CD14-positive monocyte (primary cell): Measurements from ENCODE around the gene CLK4. TPM values are rescaled to one million over a fixed set of nuclear protein-coding genes. Genes with fewer than 3 reads are reported as not detected.

Experiments used
- DNase-seq, 3 donors: peaks; one replicate each; pipeline ENCODE4 v3.0.0-alpha.2; 2011 to 2022
- H2AFZ ChIP-seq: 2 replicates; pipeline ENCODE4 v1.6.0; 2012; ENCODE audit warnings: mild to moderate bottlenecking, low read depth, low read length, inconsistent platforms; ENCODE audit not compliant: insufficient read depth, poor library complexity, severe bottlenecking
- H3K27ac ChIP-seq, 2 donors: 1 replicate in 1 of 2; 2 replicates in 1 of 2; pipeline ENCODE4 v1.5.1; 2012 to 2013; ENCODE audit warnings: low read length in 2 of 2, control low read depth in 1 of 2, inconsistent platforms in 1 of 2, low read depth in 1 of 2, mild to moderate bottlenecking in 1 of 2
- H3K27me3 ChIP-seq, 2 donors: one replicate each; pipeline versions ENCODE4 v1.6.0 to v1.6.1; 2011 to 2013; ENCODE audit warnings: low read length in 2 of 2; ENCODE audit not compliant: control insufficient read depth in 2 of 2, insufficient read depth in 2 of 2
- H3K36me3 ChIP-seq, 2 donors: replicated peaks in 1 of 2; 1 replicate in 1 of 2; 2 replicates in 1 of 2; pipeline versions ENCODE4 v1.5.1 to v1.6.1; 2012 to 2013; ENCODE audit warnings: low read length in 2 of 2, control low read depth in 1 of 2, inconsistent platforms in 1 of 2, mild to moderate bottlenecking in 1 of 2; ENCODE audit not compliant: insufficient read depth in 2 of 2, control insufficient read depth in 1 of 2
- H3K4me1 ChIP-seq, 2 donors: 1 replicate in 1 of 2; 2 replicates in 1 of 2; pipeline versions ENCODE4 v1.5.1 to v1.6.1; 2012 to 2013; ENCODE audit warnings: low read length in 2 of 2, control low read depth in 1 of 2, inconsistent platforms in 1 of 2, mild to moderate bottlenecking in 1 of 2, moderate library complexity in 1 of 2; ENCODE audit not compliant: insufficient read depth in 2 of 2, control insufficient read depth in 1 of 2
- H3K4me2 ChIP-seq: replicated peaks from 2 replicates; pipeline ENCODE3; 2012; ENCODE audit warnings: low read length, moderate library complexity, mild to moderate bottlenecking; ENCODE audit not compliant: poor library complexity, severe bottlenecking; ENCODE audit errors: extremely low read depth
- H3K4me3 ChIP-seq, 3 experiments: fragments of 200-600 bp in 1 of 3; sonication (generic) in 1 of 3; replicated peaks in 1 of 3; 1 replicate in 2 of 3; 2 replicates in 1 of 3; pipeline ENCODE4 v1.5.1; 2011 to 2013; ENCODE audit warnings: low read length in 3 of 3, mild to moderate bottlenecking in 3 of 3, control low read depth in 2 of 3, low read depth in 2 of 3, inconsistent platforms in 1 of 3, moderate library complexity in 1 of 3
- H3K79me2 ChIP-seq: 2 replicates; pipeline ENCODE4 v1.6.0; 2012; ENCODE audit warnings: mild to moderate bottlenecking, control low read depth, inconsistent platforms, low read length, moderate library complexity; ENCODE audit not compliant: insufficient read depth
- H3K9ac ChIP-seq: 2 replicates; pipeline ENCODE4 v1.6.0; 2017; ENCODE audit warnings: low read length, mild to moderate bottlenecking; ENCODE audit not compliant: insufficient read depth, poor library complexity, severe bottlenecking
- H3K9me3 ChIP-seq, 2 donors: replicated peaks in 1 of 2; 1 replicate in 1 of 2; 2 replicates in 1 of 2; pipeline versions ENCODE4 v1.5.1 to v1.6.1; 2012 to 2013; ENCODE audit warnings: low read length in 2 of 2, control low read depth in 1 of 2; ENCODE audit not compliant: control insufficient read depth in 1 of 2, insufficient read depth in 1 of 2
- H4K20me1 ChIP-seq: 2 replicates; pipeline ENCODE4 v1.6.0; 2012; ENCODE audit warnings: mild to moderate bottlenecking, low read length, control low read depth, moderate library complexity; ENCODE audit not compliant: insufficient read depth
- H3K27ac Mint-ChIP-seq, 7 donors: one replicate each; pipeline ENCODE4 v1.8.0; 2020; ENCODE audit warnings: mild to moderate bottlenecking in 7 of 7, mixed read lengths in 7 of 7, moderate library complexity in 6 of 7, inconsistent platforms in 2 of 7
- H3K27me3 Mint-ChIP-seq, 3 donors: one replicate each; pipeline ENCODE4 v1.8.0; 2021 to 2022; ENCODE audit warnings: low read depth in 3 of 3, mild to moderate bottlenecking in 3 of 3, mixed read lengths in 3 of 3, moderate library complexity in 3 of 3, inconsistent platforms in 1 of 3
- H3K36me3 Mint-ChIP-seq, 2 donors: one replicate each; pipeline ENCODE4 v1.8.0; 2020; ENCODE audit warnings: mixed read lengths in 2 of 2, inconsistent platforms in 1 of 2, mild to moderate bottlenecking in 1 of 2
- H3K4me1 Mint-ChIP-seq: one replicate; pipeline ENCODE4 v1.8.0; 2020; ENCODE audit warnings: mild to moderate bottlenecking, mixed read lengths
- H3K4me3 Mint-ChIP-seq, 2 donors: one replicate each; pipeline ENCODE4 v1.8.0; 2020; ENCODE audit warnings: mild to moderate bottlenecking in 2 of 2, mixed read lengths in 2 of 2, moderate library complexity in 1 of 2
- H3K9me3 Mint-ChIP-seq, 7 donors: one replicate each; pipeline ENCODE4 v1.8.0; 2020 to 2022; ENCODE audit warnings: mixed read lengths in 7 of 7, mild to moderate bottlenecking in 6 of 7, moderate library complexity in 6 of 7, inconsistent platforms in 2 of 7
- CTCF ChIP-seq: fragments of 200-600 bp; IDR thresholded peaks from one replicate; pipeline ENCODE4 v1.8.0; 2022; ENCODE audit warnings: antibody characterized with exemption, mild to moderate bottlenecking
- WGBS: methylation state at CpG from one replicate; pipeline ENCODE4 v1.1.5; 2013; ENCODE audit warnings: missing lambda C conversion rate; ENCODE audit not compliant: insufficient coverage; 5-methylcytosine and 5-hydroxymethylcytosine counted together
- intact Hi-C, 2 donors: fragments of 100-400 bp; cut with micrococcal nuclease; formaldehyde crosslinking; loops; one replicate each; pipeline versions ENCODE4 v1.15.0 to v1.15.1; 2023
- polyA plus RNA-seq, 3 donors: library from polyadenylated mRNA; depleted of rRNA in 1 of 3; unstranded in 2 of 3; stranded (reverse) in 1 of 3; fragments of 300-500 nt in 2 of 3; fragments of >200 nt in 1 of 3; fragmentation: Illumina TruSeq in 2 of 3; gene quantifications; 1 replicate in 2 of 3; 2 replicates in 1 of 3; pipeline ENCODE4 v1.2.3, GENCODE V29; 2012 to 2021
- small RNA-seq: library from RNA; depleted of rRNA; stranded (forward); fragments of <200 nt; gene quantifications from one replicate; pipeline ENCODE3, GENCODE V24; 2012; ENCODE audit warnings: low read depth; ENCODE audit not compliant: insufficient read length

Gene CLK4
- polyA plus RNA-seq, 3 donors: 3.0 to 46.9 (median 4.9) TPM

DNA sequence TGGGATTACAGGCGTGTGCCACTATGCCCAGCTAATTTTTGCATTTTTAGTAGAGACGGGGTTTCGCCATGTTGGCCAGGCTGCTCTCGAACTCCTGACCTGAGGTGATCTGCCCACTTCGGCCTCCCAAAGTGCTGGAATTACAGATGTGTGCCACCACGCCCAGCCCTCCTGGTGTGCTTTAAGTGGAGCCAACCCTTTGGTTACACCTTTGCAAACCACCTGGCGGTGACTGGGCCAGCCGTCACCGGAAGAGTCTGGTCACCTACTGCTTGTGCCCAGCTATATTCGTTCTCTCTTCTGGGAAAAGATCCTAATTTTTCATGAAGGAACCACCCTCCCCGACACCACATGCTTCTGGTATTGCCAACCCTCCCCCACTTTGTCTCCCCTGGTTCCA, 72.5 kb downstream of the CLK4 start:
- Mint-ChIP-seq H3K27me3 (peaks cover 0 to 4% (median 3%) of the 10 kb centered on the region in 3 donors), H3K27ac (no peak overlapping the region), H3K4me3 (peak overlapping the region in 1 of 2 donors; percentile 39), H3K36me3 (no peaks in the 10 kb centered on the region), H3K4me1 (no peaks in the 10 kb centered on the region), H3K9me3 (peaks cover 0 to 2% (median 0%) of the 10 kb centered on the region in 7 donors)
- Histone ChIP-seq H3K9me3 (no peaks in the 10 kb centered on the region), H3K4me2 (no peak overlapping the region), H3K27me3 (no peaks in the 10 kb centered on the region), H2AFZ (no peak overlapping the region), H3K27ac (no peak overlapping the region), H3K79me2 (no peaks in the 10 kb centered on the region), H3K36me3 (no peaks in the 10 kb centered on the region), H3K9ac (no peak overlapping the region), H3K4me1 (no peaks in the 10 kb centered on the region), H4K20me1 (no peaks in the 10 kb centered on the region), H3K4me3 (no peak overlapping the region)
- no peak for DNase-seq
- no peak for TF ChIP-seq CTCF
- intact Hi-C loops: no loop called here
- WGBS: 98% methylated on average over 11 of the region's 11 CpGs

DNA sequence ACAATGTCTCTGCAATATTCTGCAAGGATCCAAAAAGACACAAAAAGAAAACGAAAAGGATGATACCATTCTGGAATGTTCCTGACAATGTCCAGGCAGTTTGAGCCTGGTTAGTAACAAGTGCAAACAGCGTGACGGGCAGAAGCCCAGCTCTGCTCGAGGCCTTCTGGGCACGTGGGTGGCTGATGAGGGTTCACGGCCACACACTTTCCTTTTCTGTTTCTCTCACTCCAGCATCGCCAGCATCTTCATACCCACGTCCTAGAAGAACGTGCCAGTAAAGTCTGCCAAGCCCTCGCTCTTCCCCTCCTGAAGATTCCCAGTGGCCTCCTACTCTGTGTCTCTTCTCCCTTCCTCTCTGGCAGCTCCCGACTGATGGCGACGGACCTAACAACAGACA, 73.3 kb downstream of the CLK4 start:
- no peaks in the 10 kb centered on the region for H3K9me3 ChIP-seq
- H3K4me1 ChIP-seq: no peaks in the 10 kb centered on the region
- Mint-ChIP-seq H3K4me1 (no peaks in the 10 kb centered on the region), H3K27ac (peak overlapping the region in 1 of 7 donors; percentile 4), H3K4me3 (no peak overlapping the region), H3K27me3 (peaks cover 0 to 3% (median 2%) of the 10 kb centered on the region in 3 donors), H3K9me3 (no peaks in the 10 kb centered on the region), H3K36me3 (no peaks in the 10 kb centered on the region)
- no peak for TF ChIP-seq CTCF
- no peak overlapping the region for H3K27ac ChIP-seq
- 85% methylated on average over 13 of the region's 13 CpGs for WGBS
- no peak overlapping the region for H3K4me3 ChIP-seq
- H3K4me2 ChIP-seq: no peak overlapping the region
- H3K79me2 ChIP-seq: no peaks in the 10 kb centered on the region
- no peak for DNase-seq
- intact Hi-C loops: no loop called here
- H4K20me1 ChIP-seq: no peaks in the 10 kb centered on the region
- no peaks in the 10 kb centered on the region for H3K36me3 ChIP-seq
- H3K9ac ChIP-seq: no peak overlapping the region
- H3K27me3 ChIP-seq: no peaks in the 10 kb centered on the region
- H2AFZ ChIP-seq: no peak overlapping the region

Small RNA genes lying within 50 kb of the gene (small RNA-seq; reads per million reads assigned to genes)
- gene RN7SKP70: not detected

Other genes with a start within 250 kb of the CLK4 start
- under 1 TPM in 2 of 3 donors, not detected in 1; 0.11 to 0.21 TPM for gene COL23A1, start 36.7 kb downstream of the CLK4 start, polyA plus RNA-seq
- gene ZNF354A, start 103.6 kb upstream of the CLK4 start, polyA plus RNA-seq: 10 to 100 TPM in 1 of 3 donors, 1 to 10 TPM in 2; 8.6 to 14.9 (median 9.4) TPM
- gene ZNF354B, start 232.9 kb upstream of the CLK4 start, polyA plus RNA-seq: 10 to 100 TPM in 1 of 3 donors, 1 to 10 TPM in 1, under 1 TPM in 1; 0.94 to 12.0 (median 1.1) TPM